GM19468 (cell line): Measurements from ENCODE around the gene PLAAT5.

Source experiments
- ATAC-seq: cut with Tn5 transposase; IDR thresholded peaks from one replicate; pipeline ENCODE4 v1.9.1; 2021; ENCODE audit warnings: mild to moderate bottlenecking, moderate library complexity, moderate number of reproducible peaks; ENCODE audit not compliant: unreplicated experiment; ENCODE audit errors: extremely low read depth

Gene PLAAT5

GRCh38 chr11:63516109-63516508, 25.1 kb upstream of the PLAAT5 start:
- ATAC-seq = no peak

- no peak for ATAC-seq
These were observed 21.8 kb upstream of the PLAAT5 start for GRCh38 chr11:63512816-63513215.

- no peak for ATAC-seq
These were observed 20.2 kb upstream of the PLAAT5 start for GRCh38 chr11:63511048-63511748.

GRCh38 chr11:63510360-63511047, 19.5 kb upstream of the PLAAT5 start:
- no peak for ATAC-seq

GRCh38 chr11:63508745-63509144, 17.8 kb upstream of the PLAAT5 start:
- ATAC-seq = no peak

- ATAC-seq = no peak
These were observed 17.0 kb upstream of the PLAAT5 start for GRCh38 chr11:63508009-63508408.

GRCh38 chr11:63507511-63507910, 16.5 kb upstream of the PLAAT5 start:
- ATAC-seq = no peak

- no peak for ATAC-seq
These were observed 15.9 kb upstream of the PLAAT5 start for GRCh38 chr11:63506876-63507275.

- ATAC-seq = no peak
These were observed 15.0 kb upstream of the PLAAT5 start, which contains the start of gene LGALS12 for GRCh38 chr11:63505857-63506528. Gene LGALS12 (plus strand): TSS chr11:63506084. CDS start chr11:63506459, 375 bp downstream.

- no peak for ATAC-seq
These were observed 14.1 kb upstream of the PLAAT5 start for GRCh38 chr11:63504933-63505586.

- ATAC-seq = no peak
These were observed 13.1 kb upstream of the PLAAT5 start for GRCh38 chr11:63504054-63504453.

GRCh38 chr11:63503492-63503891, 12.5 kb upstream of the PLAAT5 start:
- ATAC-seq = no peak

GRCh38 chr11:63502252-63502820, 11.4 kb upstream of the PLAAT5 start:
- no peak for ATAC-seq

- no peak for ATAC-seq
These were observed 10.3 kb upstream of the PLAAT5 start for GRCh38 chr11:63501236-63501635.

GRCh38 chr11:63499874-63500273, 8.9 kb upstream of the PLAAT5 start:
- no peak for ATAC-seq

- no peak for ATAC-seq
These were observed 4.0 kb upstream of the PLAAT5 start for GRCh38 chr11:63494975-63495374.

- ATAC-seq = no peak
These were observed 2.2 kb upstream of the PLAAT5 start for GRCh38 chr11:63493127-63493526.

GRCh38 chr11:63492441-63492840, 1.5 kb upstream of the PLAAT5 start:
- ATAC-seq = no peak

- ATAC-seq = no peak
These were observed 837 bp upstream of the PLAAT5 start for GRCh38 chr11:63491636-63492372.

- ATAC-seq = no peak
These were observed 247 bp upstream of the PLAAT5 start for GRCh38 chr11:63491240-63491587.
